ENCODE data around the gene HHATL. TPM values are rescaled to one million over a fixed set of nuclear protein-coding genes. Genes with fewer than 3 reads are reported as not detected.

The HHATL gene
- total RNA-seq, 1 experiment from 2014 or later = 0.92 TPM

DNA sequence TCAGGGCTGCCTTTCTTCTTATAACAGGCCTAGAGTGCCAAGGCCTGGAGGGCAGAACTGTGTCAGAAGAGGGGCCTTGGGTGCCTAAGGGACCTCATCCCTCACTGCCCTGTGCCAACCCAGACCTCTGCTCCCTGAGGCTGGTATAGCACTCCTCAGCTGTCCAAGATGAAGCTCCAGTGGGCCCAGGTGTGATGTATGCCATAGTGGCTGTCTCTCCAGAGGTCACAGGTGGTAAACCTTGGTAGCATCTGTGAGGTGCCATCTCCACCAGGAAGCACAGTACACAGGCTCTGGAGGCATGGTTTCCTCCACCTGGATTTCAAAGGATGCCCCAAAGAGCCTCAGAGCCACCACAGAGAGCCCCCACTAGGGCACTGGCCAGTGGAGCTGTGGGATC is 29.5 kb downstream of the HHATL start:
- H3K27ac Mint-ChIP-seq = no peak overlapping the region
- peaks cover 10% of the 10 kb centered on the region for H3K27me3 Mint-ChIP-seq (ENCODE audit: low read depth)
- TF ChIP-seq EMX1 (CRISPR knock-in tag; IDR thresholded peaks at IDR 0.05) (no peak), FOXP4 (CRISPR knock-in tag; IDR thresholded peaks at IDR 0.05) (no peak), IRF2 (CRISPR knock-in tag; IDR thresholded peaks at IDR 0.05; ENCODE audit: borderline replicate concordance, low read depth) (no peak), KAT7 (CRISPR knock-in tag; IDR thresholded peaks at IDR 0.05; ENCODE audit: borderline replicate concordance) (no peak), ELF4 (CRISPR knock-in tag; IDR thresholded peaks at IDR 0.05; ENCODE audit: low read depth) (no peak), HMGXB4 (CRISPR knock-in tag; IDR thresholded peaks at IDR 0.05) (no peak)
- H3K4me3 Mint-ChIP-seq = no peak overlapping the region
- ChIA-PET POLR2A (no interaction called here), CTCF (no interaction called here)
- DNase-seq (ENCODE audit: low spot score) = no peak
- no peaks in the 10 kb centered on the region for H3K36me3 Mint-ChIP-seq
- no peaks in the 10 kb centered on the region for H3K4me1 Mint-ChIP-seq
- H3K9me3 Mint-ChIP-seq = peaks cover 27% of the 10 kb centered on the region
- ATAC-seq = no peak

- DNase-seq (ENCODE audit: low spot score) (no peak), ATAC-seq (no peak)
- H3K27me3 Mint-ChIP-seq (ENCODE audit: low read depth) = peaks cover 10% of the 10 kb centered on the region
- peaks cover 5% of the 10 kb centered on the region for H3K4me1 Mint-ChIP-seq
- no peak overlapping the region for H3K4me3 Mint-ChIP-seq
- H3K36me3 Mint-ChIP-seq = no peaks in the 10 kb centered on the region
- POLR2A ChIA-PET = no interaction called here
- no peak overlapping the region for H3K27ac Mint-ChIP-seq
- CTCF ChIA-PET = no interaction called here
- peaks cover 27% of the 10 kb centered on the region for H3K9me3 Mint-ChIP-seq
- no peak for TF ChIP-seq ZNF416 (CRISPR knock-in tag; IDR thresholded peaks at IDR 0.05)
Observed at GRCh38 chr3:42672515-42672914, 30.1 kb downstream of the HHATL start.

DNA sequence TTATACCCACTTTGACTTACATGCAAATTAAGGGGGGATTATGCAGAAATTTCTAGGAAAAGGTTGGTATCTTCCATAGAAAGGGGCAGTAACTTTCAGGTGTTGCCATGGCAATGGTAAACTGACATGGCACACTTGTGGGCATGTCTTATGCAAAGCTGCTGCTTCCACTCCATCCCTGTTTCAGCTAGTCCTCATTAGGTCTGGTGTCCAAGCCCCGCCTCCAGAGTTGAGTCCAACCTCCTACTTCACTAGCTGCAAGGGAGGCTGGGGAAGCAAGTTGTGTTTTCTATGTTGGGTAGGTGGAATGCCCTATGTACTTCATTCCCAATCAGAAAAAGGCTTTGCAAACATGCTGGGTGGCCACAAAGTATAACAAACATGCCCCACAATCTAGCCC is 31.9 kb downstream of the HHATL start:
- DNase-seq (ENCODE audit: low spot score) (no peak), ATAC-seq (no peak)
- CTCF ChIA-PET = interaction anchor here (1.4 kb wide), 1 partner anchor 80 kb away, joined by 3 read pairs; no protein-coding TSS in a partner anchor
- POLR2A ChIA-PET = no interaction called here
- Mint-ChIP-seq H3K9me3 (peaks cover 14% of the 10 kb centered on the region), H3K4me1 (peaks cover 8% of the 10 kb centered on the region), H3K27me3 (ENCODE audit: low read depth) (peaks cover 6% of the 10 kb centered on the region), H3K4me3 (no peak overlapping the region), H3K27ac (no peak overlapping the region), H3K36me3 (no peaks in the 10 kb centered on the region)
- TF ChIP-seq SOX15 (CRISPR knock-in tag; IDR thresholded peaks at IDR 0.05) (no peak), PREB (CRISPR knock-in tag; IDR thresholded peaks at IDR 0.05; ENCODE audit: borderline replicate concordance) (no peak), TEAD1 (CRISPR knock-in tag; IDR thresholded peaks at IDR 0.05) (no peak), MYBL2 (CRISPR knock-in tag; IDR thresholded peaks at IDR 0.05) (no peak), AR (CRISPR knock-in tag; IDR thresholded peaks at IDR 0.05) (no peak), GRHL2 (CRISPR knock-in tag; IDR thresholded peaks at IDR 0.05; ENCODE audit: insufficient replicate concordance, severe bottlenecking) (no peak)
- TF ChIP-seq, protein P1, sequence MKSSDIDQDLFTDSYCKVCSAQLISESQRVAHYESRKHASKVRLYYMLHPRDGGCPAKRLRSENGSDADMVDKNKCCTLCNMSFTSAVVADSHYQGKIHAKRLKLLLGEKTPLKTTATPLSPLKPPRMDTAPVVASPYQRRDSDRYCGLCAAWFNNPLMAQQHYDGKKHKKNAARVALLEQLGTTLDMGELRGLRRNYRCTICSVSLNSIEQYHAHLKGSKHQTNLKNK (CRISPR knock-in tag; IDR thresholded peaks at IDR 0.05) = no peak
- TF ChIP-seq, protein P2, sequence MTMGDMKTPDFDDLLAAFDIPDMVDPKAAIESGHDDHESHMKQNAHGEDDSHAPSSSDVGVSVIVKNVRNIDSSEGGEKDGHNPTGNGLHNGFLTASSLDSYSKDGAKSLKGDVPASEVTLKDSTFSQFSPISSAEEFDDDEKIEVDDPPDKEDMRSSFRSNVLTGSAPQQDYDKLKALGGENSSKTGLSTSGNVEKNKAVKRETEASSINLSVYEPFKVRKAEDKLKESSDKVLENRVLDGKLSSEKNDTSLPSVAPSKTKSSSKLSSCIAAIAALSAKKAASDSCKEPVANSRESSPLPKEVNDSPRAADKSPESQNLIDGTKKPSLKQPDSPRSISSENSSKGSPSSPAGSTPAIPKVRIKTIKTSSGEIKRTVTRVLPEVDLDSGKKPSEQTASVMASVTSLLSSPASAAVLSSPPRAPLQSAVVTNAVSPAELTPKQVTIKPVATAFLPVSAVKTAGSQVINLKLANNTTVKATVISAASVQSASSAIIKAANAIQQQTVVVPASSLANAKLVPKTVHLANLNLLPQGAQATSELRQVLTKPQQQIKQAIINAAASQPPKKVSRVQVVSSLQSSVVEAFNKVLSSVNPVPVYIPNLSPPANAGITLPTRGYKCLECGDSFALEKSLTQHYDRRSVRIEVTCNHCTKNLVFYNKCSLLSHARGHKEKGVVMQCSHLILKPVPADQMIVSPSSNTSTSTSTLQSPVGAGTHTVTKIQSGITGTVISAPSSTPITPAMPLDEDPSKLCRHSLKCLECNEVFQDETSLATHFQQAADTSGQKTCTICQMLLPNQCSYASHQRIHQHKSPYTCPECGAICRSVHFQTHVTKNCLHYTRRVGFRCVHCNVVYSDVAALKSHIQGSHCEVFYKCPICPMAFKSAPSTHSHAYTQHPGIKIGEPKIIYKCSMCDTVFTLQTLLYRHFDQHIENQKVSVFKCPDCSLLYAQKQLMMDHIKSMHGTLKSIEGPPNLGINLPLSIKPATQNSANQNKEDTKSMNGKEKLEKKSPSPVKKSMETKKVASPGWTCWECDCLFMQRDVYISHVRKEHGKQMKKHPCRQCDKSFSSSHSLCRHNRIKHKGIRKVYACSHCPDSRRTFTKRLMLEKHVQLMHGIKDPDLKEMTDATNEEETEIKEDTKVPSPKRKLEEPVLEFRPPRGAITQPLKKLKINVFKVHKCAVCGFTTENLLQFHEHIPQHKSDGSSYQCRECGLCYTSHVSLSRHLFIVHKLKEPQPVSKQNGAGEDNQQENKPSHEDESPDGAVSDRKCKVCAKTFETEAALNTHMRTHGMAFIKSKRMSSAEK (CRISPR knock-in tag; IDR thresholded peaks at IDR 0.05; ENCODE audit: borderline replicate concordance) = no peak
